Measurements from ENCODE around the gene ZCCHC24. TPM values are rescaled to one million over a fixed set of nuclear protein-coding genes. Genes with fewer than 3 reads are reported as not detected.
A peak's percentile ranks its signal among the peaks of the same experiment; 100 is the strongest.
"Not testable (repeated sequence)": the region's sequence is repeated elsewhere in the genome, so short reads cannot be mapped to it uniquely, and the experiment has no call there.

The ZCCHC24 gene
- total RNA-seq, 6 experiments from 2014 or later, result 33.2 to 40.3 (median 37.5) TPM

DNA sequence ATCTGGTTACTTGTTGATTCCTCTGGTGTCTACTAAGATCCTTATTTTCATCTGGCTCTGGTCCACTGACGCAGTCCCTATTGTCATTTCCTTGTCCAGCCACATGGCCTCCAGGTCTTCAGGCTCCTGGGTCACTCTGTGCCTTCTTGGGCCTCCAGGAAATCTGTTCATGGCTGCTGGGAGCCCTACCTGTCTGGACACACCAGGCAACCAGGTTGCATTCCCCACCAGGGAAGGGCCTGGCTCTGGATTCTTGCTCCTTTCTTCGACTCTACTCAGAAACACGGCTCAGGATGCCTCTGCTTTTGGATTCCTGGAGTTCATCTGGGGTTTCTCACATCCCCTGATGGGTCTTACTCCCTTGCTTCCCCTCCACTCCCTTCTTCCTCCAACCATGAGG is 106.2 kb downstream of the ZCCHC24 start:
- TF ChIP-seq, protein P1, sequence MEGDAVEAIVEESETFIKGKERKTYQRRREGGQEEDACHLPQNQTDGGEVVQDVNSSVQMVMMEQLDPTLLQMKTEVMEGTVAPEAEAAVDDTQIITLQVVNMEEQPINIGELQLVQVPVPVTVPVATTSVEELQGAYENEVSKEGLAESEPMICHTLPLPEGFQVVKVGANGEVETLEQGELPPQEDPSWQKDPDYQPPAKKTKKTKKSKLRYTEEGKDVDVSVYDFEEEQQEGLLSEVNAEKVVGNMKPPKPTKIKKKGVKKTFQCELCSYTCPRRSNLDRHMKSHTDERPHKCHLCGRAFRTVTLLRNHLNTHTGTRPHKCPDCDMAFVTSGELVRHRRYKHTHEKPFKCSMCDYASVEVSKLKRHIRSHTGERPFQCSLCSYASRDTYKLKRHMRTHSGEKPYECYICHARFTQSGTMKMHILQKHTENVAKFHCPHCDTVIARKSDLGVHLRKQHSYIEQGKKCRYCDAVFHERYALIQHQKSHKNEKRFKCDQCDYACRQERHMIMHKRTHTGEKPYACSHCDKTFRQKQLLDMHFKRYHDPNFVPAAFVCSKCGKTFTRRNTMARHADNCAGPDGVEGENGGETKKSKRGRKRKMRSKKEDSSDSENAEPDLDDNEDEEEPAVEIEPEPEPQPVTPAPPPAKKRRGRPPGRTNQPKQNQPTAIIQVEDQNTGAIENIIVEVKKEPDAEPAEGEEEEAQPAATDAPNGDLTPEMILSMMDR (IDR thresholded peaks at IDR 0.05), result no peak
- Mint-ChIP-seq H3K4me1 (ENCODE audit: low read depth) (peaks cover 20% of the 10 kb centered on the region), H3K9me3 (peaks cover 9% of the 10 kb centered on the region), H3K36me3 (ENCODE audit: low read depth) (peaks cover 11% of the 10 kb centered on the region), H3K27me3 (ENCODE audit: insufficient read depth) (no peaks in the 10 kb centered on the region; the same call in 1 of the 2 replicates), H3K27ac (no peak overlapping the region), H3K4me3 (no peak overlapping the region)
- no peak for DNase-seq

- not testable (repeated sequence) for H3K4me3 Mint-ChIP-seq; H3K27me3 Mint-ChIP-seq (ENCODE audit: insufficient read depth); DNase-seq
- Mint-ChIP-seq H3K36me3 (ENCODE audit: low read depth) (peaks cover 11% of the 10 kb centered on the region), H3K4me1 (ENCODE audit: low read depth) (peaks cover 32% of the 10 kb centered on the region), H3K27ac (0 out of 2 replicates have a peak overlapping the region, but pooled peaks have one; percentile 18), H3K9me3 (peaks cover 13% of the 10 kb centered on the region)
These were observed 107.5 kb downstream of the ZCCHC24 start for GRCh38 chr10:79337783-79338469.

- H3K27ac Mint-ChIP-seq, result no peak overlapping the region
- H3K4me1 Mint-ChIP-seq (ENCODE audit: low read depth), result peaks cover 37% of the 10 kb centered on the region
- H3K36me3 Mint-ChIP-seq (ENCODE audit: low read depth), result peaks cover 16% of the 10 kb centered on the region
- no peak overlapping the region for H3K4me3 Mint-ChIP-seq
- peaks cover 18% of the 10 kb centered on the region for H3K9me3 Mint-ChIP-seq
- no peaks in the 10 kb centered on the region; the same call in 1 of the 2 replicates for H3K27me3 Mint-ChIP-seq (ENCODE audit: insufficient read depth)
- TF ChIP-seq, protein P1 (IDR thresholded peaks at IDR 0.05), result no peak
- DNase-seq, result no peak
These were observed 108.7 kb downstream of the ZCCHC24 start for GRCh38 chr10:79336739-79337138.

DNA sequence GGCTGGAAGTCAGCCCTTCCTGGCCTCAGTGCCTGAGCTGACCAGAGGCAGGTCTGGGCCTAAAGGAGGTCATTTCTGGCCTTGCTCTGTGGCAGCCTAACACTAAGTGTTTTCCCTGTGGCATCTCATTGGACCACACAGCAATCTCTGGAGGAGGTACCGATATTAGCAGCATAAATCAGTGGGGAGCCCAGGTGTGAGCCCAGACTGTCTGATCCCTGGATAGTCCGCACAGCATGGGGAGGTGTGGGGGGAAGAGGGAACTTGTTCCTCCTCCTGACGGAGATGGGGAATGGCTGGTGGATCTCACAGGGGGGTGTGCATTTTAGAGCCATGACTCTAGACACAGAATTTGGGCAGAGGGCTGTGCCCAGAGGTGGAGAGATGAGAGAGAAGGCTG is 109.1 kb downstream of the ZCCHC24 start:
- Mint-ChIP-seq H3K9me3 (peaks cover 18% of the 10 kb centered on the region), H3K27ac (peak overlapping the region; percentile 10; the same call in 1 of the 2 replicates), H3K4me3 (no peak overlapping the region), H3K27me3 (ENCODE audit: insufficient read depth) (no peaks in the 10 kb centered on the region; the same call in 1 of the 2 replicates), H3K4me1 (ENCODE audit: low read depth) (peaks cover 41% of the 10 kb centered on the region), H3K36me3 (ENCODE audit: low read depth) (peaks cover 16% of the 10 kb centered on the region)
- DNase-seq, result no peak
- TF ChIP-seq, protein P1 (IDR thresholded peaks at IDR 0.05), result no peak

DNA sequence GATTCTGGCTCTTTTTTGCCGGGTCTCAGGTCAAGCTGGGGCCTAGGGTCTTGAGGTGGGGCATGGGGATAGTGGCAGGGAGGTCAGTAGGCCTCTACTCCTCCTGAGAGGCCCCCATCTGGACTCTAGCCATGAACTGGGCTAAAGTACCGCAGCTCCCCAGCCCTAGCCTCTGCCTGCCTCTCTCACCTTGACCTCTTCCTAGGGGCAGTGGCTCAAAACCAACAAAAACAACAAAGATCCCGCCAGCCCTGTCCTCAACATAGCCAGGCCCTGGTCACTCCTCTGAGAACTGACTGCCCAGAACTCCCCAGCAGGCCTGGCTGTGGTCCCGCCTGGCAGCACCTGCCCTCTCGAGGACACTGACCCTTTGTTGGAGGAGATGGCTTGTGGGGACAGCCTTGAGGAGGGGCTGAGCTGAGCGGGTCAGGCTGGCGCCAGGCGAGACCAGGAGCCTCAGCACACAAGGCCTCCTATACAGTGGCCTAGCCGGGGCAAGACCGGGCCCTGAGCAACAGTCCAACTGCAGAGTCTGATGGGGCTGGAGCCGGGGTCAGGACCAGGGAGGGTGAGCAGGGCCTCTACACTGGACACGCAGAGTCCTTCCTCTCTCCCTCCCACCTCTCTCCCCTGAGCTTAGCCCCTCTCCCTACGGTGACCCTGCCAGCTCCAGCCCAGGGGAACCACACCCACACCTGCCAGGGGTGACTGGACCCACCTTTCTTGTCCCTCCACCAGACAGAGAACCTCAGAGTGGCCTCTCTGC is 109.8 kb downstream of the ZCCHC24 start:
- peaks cover 18% of the 10 kb centered on the region for H3K9me3 Mint-ChIP-seq
- peaks cover 16% of the 10 kb centered on the region for H3K36me3 Mint-ChIP-seq (ENCODE audit: low read depth)
- DNase-seq, result no peak
- no peak overlapping the region for H3K4me3 Mint-ChIP-seq
- H3K27me3 Mint-ChIP-seq (ENCODE audit: insufficient read depth), result no peaks in the 10 kb centered on the region; the same call in 1 of the 2 replicates
- peaks cover 45% of the 10 kb centered on the region for H3K4me1 Mint-ChIP-seq (ENCODE audit: low read depth)
- TF ChIP-seq, protein P1 (IDR thresholded peaks at IDR 0.05), result no peak
- peak overlapping the region; percentile 95; the same call in 1 of the 2 replicates for H3K27ac Mint-ChIP-seq

DNA sequence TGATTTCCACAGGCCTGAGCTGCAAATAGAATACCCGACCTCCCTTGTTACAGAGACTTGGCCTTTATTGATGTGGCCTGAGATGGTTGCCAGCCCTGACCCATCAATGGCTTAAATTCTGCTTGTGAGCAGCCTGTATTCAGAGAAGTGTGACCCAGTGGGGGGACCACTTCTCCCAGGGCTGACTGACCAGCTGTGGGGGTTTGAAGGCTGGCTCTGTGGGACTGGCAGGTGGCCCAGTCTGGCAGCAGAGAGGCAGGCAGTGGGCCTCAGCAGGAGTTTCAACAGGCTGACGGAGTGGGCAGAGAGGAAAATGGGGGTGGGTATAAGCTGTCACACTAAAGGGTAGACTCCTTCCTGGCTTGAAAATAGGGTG is 110.3 kb downstream of the ZCCHC24 start:
- H3K27ac Mint-ChIP-seq, result peak overlapping the region; percentile 95
- H3K4me1 Mint-ChIP-seq (ENCODE audit: low read depth), result peaks cover 48% of the 10 kb centered on the region
- peaks cover 16% of the 10 kb centered on the region for H3K36me3 Mint-ChIP-seq (ENCODE audit: low read depth)
- TF ChIP-seq, protein P1 (IDR thresholded peaks at IDR 0.05), result no peak
- H3K9me3 Mint-ChIP-seq, result peaks cover 18% of the 10 kb centered on the region
- H3K27me3 Mint-ChIP-seq (ENCODE audit: insufficient read depth), result no peaks in the 10 kb centered on the region; the same call in 1 of the 2 replicates
- no peak overlapping the region for H3K4me3 Mint-ChIP-seq
- no peak for DNase-seq

All from HFFc6 (cell line).